Measurements from ENCODE around the gene ZBTB18. TPM values are rescaled to one million over a fixed set of nuclear protein-coding genes. Genes with fewer than 3 reads are reported as not detected.

Gene ZBTB18
- total RNA-seq, 4 donors from 2014 or later = 3.8 to 8.8 (median 6.7) TPM

- TF ChIP-seq POLR2A (IDR thresholded peaks at IDR 0.05) (no peak), CTCF (IDR thresholded peaks at IDR 0.05) (no peak)
- H3K9me3 ChIP-seq = no peaks in the 10 kb centered on the region
- H3K4me1 ChIP-seq = no peaks in the 10 kb centered on the region
- no peaks in the 10 kb centered on the region for H3K36me3 ChIP-seq
- 83 to 84% methylated on average over 3 of the region's 3 CpGs for WGBS, 2 donors
- no peak for DNase-seq
- intact Hi-C loops (cut with DNase I) = no loop called here
- peaks cover 0 to 21% (median 0%) of the 10 kb centered on the region in 4 donors for H3K27me3 ChIP-seq
- H3K4me3 ChIP-seq = no peak overlapping the region
- no peak overlapping the region for H3K27ac ChIP-seq
Measured at GRCh38 chr1:244082969-244083368, 31.9 kb downstream of the ZBTB18 start.

- H3K36me3 ChIP-seq = no peaks in the 10 kb centered on the region
- H3K27me3 ChIP-seq = peaks cover 0 to 21% (median 0%) of the 10 kb centered on the region in 4 donors
- no peak for TF ChIP-seq POLR2A (IDR thresholded peaks at IDR 0.05)
- no peak for TF ChIP-seq CTCF (IDR thresholded peaks at IDR 0.05)
- no peak for DNase-seq
- 57 to 68% methylated on average over 4 to 5 of the region's 5 CpGs for WGBS, 2 donors
- H3K27ac ChIP-seq = no peak overlapping the region
- no peaks in the 10 kb centered on the region for H3K4me1 ChIP-seq
- H3K9me3 ChIP-seq = no peaks in the 10 kb centered on the region
- intact Hi-C loops (cut with DNase I) = no loop called here
- no peak overlapping the region for H3K4me3 ChIP-seq
Measured at GRCh38 chr1:244083383-244083943, 32.4 kb downstream of the ZBTB18 start.

DNA sequence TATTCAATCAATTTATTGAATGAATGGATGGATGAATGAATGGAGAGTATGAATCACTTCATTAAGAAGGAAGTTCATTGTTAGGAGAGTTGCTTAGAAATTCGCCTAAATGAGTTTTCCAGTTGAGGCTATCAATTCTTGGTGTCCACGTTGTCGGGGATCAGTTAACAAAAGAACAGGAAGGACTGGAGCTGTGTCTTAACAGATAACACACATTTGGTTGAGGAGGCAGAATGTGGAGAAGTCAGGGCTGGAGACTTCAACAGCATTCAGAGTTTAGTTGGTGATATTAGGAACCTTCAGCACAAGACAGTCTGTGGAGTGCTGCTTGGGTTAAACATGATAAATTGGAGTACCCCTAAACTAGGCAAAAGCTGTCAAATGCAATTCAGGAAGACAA lies 33.7 kb downstream of the ZBTB18 start:
- Histone ChIP-seq H3K36me3 (no peaks in the 10 kb centered on the region), H3K9me3 (no peaks in the 10 kb centered on the region), H3K4me1 (no peaks in the 10 kb centered on the region), H3K4me3 (no peak overlapping the region), H3K27me3 (peaks cover 0 to 21% (median 0%) of the 10 kb centered on the region in 4 donors), H3K27ac (no peak overlapping the region)
- WGBS, 2 donors = 19 to 56% methylated on average over 3 of the region's 3 CpGs
- no peak for TF ChIP-seq POLR2A (IDR thresholded peaks at IDR 0.05)
- no peak for TF ChIP-seq CTCF (IDR thresholded peaks at IDR 0.05)
- intact Hi-C loops (cut with DNase I) = no loop called here
- DNase-seq = no peak

DNA sequence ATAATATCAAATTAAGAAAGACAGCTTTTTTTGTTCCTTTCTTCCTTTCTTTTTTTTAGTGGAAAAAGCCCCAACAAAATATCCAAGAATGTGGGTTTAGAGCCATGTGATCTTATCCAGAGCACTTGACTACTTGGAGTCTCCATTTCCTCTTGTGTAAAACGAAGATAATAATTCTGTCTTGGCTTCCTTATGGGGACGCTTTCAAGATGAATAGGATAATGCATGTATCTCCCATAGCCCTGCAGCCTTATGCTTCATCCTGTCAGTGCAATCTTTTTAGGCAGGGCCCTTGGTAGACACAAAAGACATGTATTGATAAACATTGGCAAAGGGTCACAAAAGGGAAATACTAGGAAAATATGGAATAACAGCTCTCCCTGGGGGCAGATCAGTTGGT lies 34.8 kb downstream of the ZBTB18 start:
- no peak for DNase-seq
- TF ChIP-seq POLR2A (IDR thresholded peaks at IDR 0.05) = no peak
- TF ChIP-seq CTCF (IDR thresholded peaks at IDR 0.05) = no peak
- WGBS, 2 donors = 81 to 86% methylated on average over 2 of the region's 2 CpGs
- intact Hi-C loops (cut with DNase I) = no loop called here
- no peak overlapping the region for H3K27ac ChIP-seq
- no peaks in the 10 kb centered on the region for H3K9me3 ChIP-seq
- peaks cover 0 to 21% (median 0%) of the 10 kb centered on the region in 4 donors for H3K27me3 ChIP-seq
- no peaks in the 10 kb centered on the region for H3K36me3 ChIP-seq
- H3K4me1 ChIP-seq = no peaks in the 10 kb centered on the region
- H3K4me3 ChIP-seq = no peak overlapping the region

DNA sequence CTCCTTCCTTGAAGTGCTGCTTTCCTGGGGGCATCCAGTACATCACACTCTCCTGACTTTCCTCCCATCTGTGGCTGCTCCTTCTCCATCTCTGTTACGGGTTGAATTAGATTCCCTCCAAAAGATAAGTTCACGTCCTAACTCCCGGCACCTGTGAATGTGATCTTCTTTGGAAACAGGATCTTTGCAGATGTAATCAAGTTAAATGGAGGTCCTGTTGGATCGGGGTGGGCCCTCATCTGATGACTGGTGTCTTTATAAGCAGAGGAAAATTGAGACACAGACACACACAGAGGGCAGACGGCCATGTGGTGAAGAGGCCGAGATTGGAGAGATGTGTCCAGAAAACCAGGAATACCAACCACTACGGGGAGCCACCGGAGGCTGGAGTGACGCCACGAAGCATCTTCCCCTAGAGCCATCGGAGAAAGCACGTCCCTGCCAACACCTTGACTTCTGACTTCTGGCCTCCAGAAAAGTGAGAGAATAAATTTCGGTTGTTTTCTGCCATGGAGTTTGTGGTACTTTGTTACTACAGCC lies 36.0 kb downstream of the ZBTB18 start:
- intact Hi-C loops (cut with DNase I) = no loop called here
- H3K27ac ChIP-seq = no peak overlapping the region
- no peaks in the 10 kb centered on the region for H3K9me3 ChIP-seq
- H3K4me3 ChIP-seq = no peak overlapping the region
- H3K36me3 ChIP-seq = no peaks in the 10 kb centered on the region
- no peaks in the 10 kb centered on the region for H3K4me1 ChIP-seq
- 76 to 91% methylated on average over 11 to 13 of the region's 13 CpGs for WGBS, 2 donors
- no peak for TF ChIP-seq CTCF (IDR thresholded peaks at IDR 0.05)
- no peak for TF ChIP-seq POLR2A (IDR thresholded peaks at IDR 0.05)
- peaks cover 0 to 14% (median 0%) of the 10 kb centered on the region in 4 donors for H3K27me3 ChIP-seq
- no peak for DNase-seq
